Kidney capillary endothelial cell (primary cell): ENCODE data around the gene RIMBP2.

Experiments
- DNase-seq: peaks from one replicate; pipeline ENCODE4 v3.0.0-alpha.2; 2018; ENCODE audit warnings: low spot score

RIMBP2 gene

GRCh38 chr12:130680451-130680990 is 35.6 kb downstream of the RIMBP2 start:
- no peak for DNase-seq

- DNase-seq: no peak
Observed at GRCh38 chr12:130677957-130678558, 38.0 kb downstream of the RIMBP2 start.

GRCh38 chr12:130675791-130676190 is 40.3 kb downstream of the RIMBP2 start:
- no peak for DNase-seq

- DNase-seq: no peak
Observed at GRCh38 chr12:130675121-130675520, 41.0 kb downstream of the RIMBP2 start.

- no peak for DNase-seq
Observed at GRCh38 chr12:130674676-130675075, 41.4 kb downstream of the RIMBP2 start.

- no peak for DNase-seq
Observed at GRCh38 chr12:130673036-130673705, 42.9 kb downstream of the RIMBP2 start.

- no peak for DNase-seq
Observed at GRCh38 chr12:130672089-130672820, 43.8 kb downstream of the RIMBP2 start.

GRCh38 chr12:130671556-130671955 is 44.5 kb downstream of the RIMBP2 start:
- DNase-seq: no peak

- no peak for DNase-seq
Observed at GRCh38 chr12:130669797-130670196, 46.3 kb downstream of the RIMBP2 start.

- no peak for DNase-seq
Observed at GRCh38 chr12:130669205-130669557, 46.9 kb downstream of the RIMBP2 start.

GRCh38 chr12:130668286-130669204 is 47.6 kb downstream of the RIMBP2 start:
- DNase-seq: no peak

- DNase-seq: no peak
Observed at GRCh38 chr12:130667421-130667960, 48.6 kb downstream of the RIMBP2 start.

GRCh38 chr12:130666645-130667044 is 49.5 kb downstream of the RIMBP2 start:
- DNase-seq: no peak

- no peak for DNase-seq
Observed at GRCh38 chr12:130665753-130666152, 50.3 kb downstream of the RIMBP2 start.

- no peak for DNase-seq
Observed at GRCh38 chr12:130664772-130665171, 51.3 kb downstream of the RIMBP2 start.

- DNase-seq: no peak
Observed at GRCh38 chr12:130664252-130664651, 51.8 kb downstream of the RIMBP2 start.

GRCh38 chr12:130663514-130663913 is 52.6 kb downstream of the RIMBP2 start:
- no peak for DNase-seq

- no peak for DNase-seq
Observed at GRCh38 chr12:130661486-130662255, 54.4 kb downstream of the RIMBP2 start.

GRCh38 chr12:130661059-130661458 is 55.0 kb downstream of the RIMBP2 start:
- DNase-seq: no peak

GRCh38 chr12:130658145-130658911 is 57.8 kb downstream of the RIMBP2 start:
- DNase-seq: no peak
